HEK293 (cell line): ENCODE results near the gene WRNIP1.

ENCODE experiments used
- CTCF ChIA-PET: fragments of 350-600 bp; formaldehyde crosslinking; extraction: SDS; loops from one replicate; lab custom pipeline; 2021; ENCODE audit warnings: antibody characterized with exemption; lab: Yijun Ruan, JAX
- POLR2A ChIA-PET: fragments of 300-600 bp; formaldehyde crosslinking; extraction: SDS; loops from one replicate; lab custom pipeline; 2020; ENCODE audit warnings: antibody characterized with exemption, inconsistent platforms; lab: Yijun Ruan, JAX
- H3K27ac ChIP-seq: fragments of 200-500 bp; sonication (Bioruptor generic); 2 replicates; pipeline ENCODE4 v1.5.1; 2014; ENCODE audit warnings: low read depth, low read length, control low read depth, inconsistent platforms; ENCODE audit errors: extremely low read depth
- H3K36me3 ChIP-seq, 2 experiments: fragments of 200-500 bp in 1 of 2; sonication (Bioruptor generic) in 1 of 2; 1 replicate in 1 of 2; 2 replicates in 1 of 2; pipeline ENCODE4 v1.5.1; 2014 to 2017; ENCODE audit warnings: inconsistent platforms in 2 of 2, low read length in 2 of 2; ENCODE audit not compliant: control insufficient read depth in 2 of 2, insufficient read depth in 1 of 2
- H3K4me1 ChIP-seq: fragments of 200-500 bp; sonication (Bioruptor generic); 2 replicates; pipeline ENCODE4 v1.5.1; 2014; ENCODE audit warnings: mild to moderate bottlenecking, low read length, inconsistent platforms; ENCODE audit not compliant: control insufficient read depth, insufficient read depth
- H3K4me3 ChIP-seq: 2 replicates; pipeline ENCODE4 v1.5.1; 2011; ENCODE audit warnings: low read depth, mild to moderate bottlenecking, control low read depth, low read length, moderate library complexity
- H3K9me3 ChIP-seq: fragments of 200-500 bp; sonication (Bioruptor generic); 2 replicates; pipeline ENCODE4 v1.5.1; 2014; ENCODE audit warnings: low read depth, low read length, inconsistent platforms; ENCODE audit not compliant: control insufficient read depth, insufficient read depth
- KLF17 ChIP-seq: fragments of 450-650 bp; formaldehyde crosslinking; IDR thresholded peaks from 2 replicates; pipeline ENCODE4 v1.5.1; 2016; ENCODE audit warnings: missing biosample characterization, missing genetic modification characterization
- MEIS1 ChIP-seq: sonication (generic); formaldehyde crosslinking; IDR thresholded peaks from 2 replicates; pipeline ENCODE4 v1.8.1; 2022; ENCODE audit warnings: missing genetic modification reagents, mild to moderate bottlenecking, borderline replicate concordance
- MYNN ChIP-seq: fragments of 450-650 bp; formaldehyde crosslinking; IDR thresholded peaks from 2 replicates; pipeline ENCODE4 v1.5.1; 2016; ENCODE audit warnings: missing biosample characterization, missing genetic modification characterization, borderline replicate concordance
- SCRT1 ChIP-seq: fragments of 450-650 bp; formaldehyde crosslinking; IDR thresholded peaks from 2 replicates; pipeline ENCODE4 v1.5.1; 2016; ENCODE audit warnings: missing biosample characterization, missing genetic modification characterization, borderline replicate concordance
- ZBTB17 ChIP-seq: fragments of 450-650 bp; formaldehyde crosslinking; IDR thresholded peaks from 2 replicates; pipeline ENCODE4 v1.5.1; 2016; ENCODE audit warnings: missing biosample characterization, missing genetic modification characterization
- ZNF223 ChIP-seq: fragments of 450-650 bp; formaldehyde crosslinking; IDR thresholded peaks from 2 replicates; pipeline ENCODE4 v1.5.1; 2016; ENCODE audit warnings: missing biosample characterization, missing genetic modification characterization
- ZNF335 ChIP-seq: fragments of 450-650 bp; formaldehyde crosslinking; conservative IDR thresholded peaks from 2 replicates; pipeline ENCODE4 v1.5.1; 2016; ENCODE audit warnings: missing biosample characterization, missing genetic modification characterization
- ZNF354C ChIP-seq: fragments of 450-650 bp; formaldehyde crosslinking; IDR thresholded peaks from 2 replicates; pipeline ENCODE4 v1.5.1; 2016; ENCODE audit warnings: missing biosample characterization, missing genetic modification characterization, low read depth, borderline replicate concordance
- ZNF366 ChIP-seq: fragments of 450-650 bp; formaldehyde crosslinking; conservative IDR thresholded peaks from 2 replicates; pipeline ENCODE4 v1.5.1; 2016; ENCODE audit warnings: missing biosample characterization, missing genetic modification characterization
- ZNF48 ChIP-seq: fragments of 450-650 bp; formaldehyde crosslinking; IDR thresholded peaks from 2 replicates; pipeline ENCODE4 v1.5.1; 2016; ENCODE audit warnings: missing biosample characterization, missing genetic modification characterization
- ZNF571 ChIP-seq: fragments of 450-650 bp; formaldehyde crosslinking; IDR thresholded peaks from 2 replicates; pipeline ENCODE4 v1.5.0; 2017; ENCODE audit warnings: missing biosample characterization, missing genetic modification characterization
- ZNF654 ChIP-seq: fragments of 450-650 bp; formaldehyde crosslinking; IDR thresholded peaks from 2 replicates; pipeline ENCODE4 v1.5.1; 2016; ENCODE audit warnings: low read depth, missing biosample characterization, missing genetic modification characterization
- ZNF707 ChIP-seq: fragments of 450-650 bp; formaldehyde crosslinking; IDR thresholded peaks from 2 replicates; pipeline ENCODE4 v1.5.1; 2016; ENCODE audit warnings: missing biosample characterization, missing genetic modification characterization
- ZNF791 ChIP-seq: fragments of 450-650 bp; formaldehyde crosslinking; IDR thresholded peaks from 2 replicates; pipeline ENCODE4 v1.5.1; 2016; ENCODE audit warnings: missing biosample characterization, missing genetic modification characterization
- ZSCAN23 ChIP-seq: fragments of 450-650 bp; formaldehyde crosslinking; IDR thresholded peaks from 2 replicates; pipeline ENCODE4 v1.5.1; 2016; ENCODE audit warnings: missing biosample characterization, missing genetic modification characterization
- TF ChIP-seq, protein P1 (sequence below): fragments of 450-650 bp; formaldehyde crosslinking; conservative IDR thresholded peaks from 2 replicates; pipeline ENCODE4 v1.5.1; 2016; ENCODE audit warnings: low read depth, missing biosample characterization, missing genetic modification characterization
- TF ChIP-seq, protein P2 (sequence below): fragments of 450-650 bp; formaldehyde crosslinking; IDR thresholded peaks from 2 replicates; pipeline ENCODE4 v1.5.1; 2016; ENCODE audit warnings: missing biosample characterization, missing genetic modification characterization
- TF ChIP-seq, protein P3 (sequence below): fragments of 450-650 bp; formaldehyde crosslinking; conservative IDR thresholded peaks from 2 replicates; pipeline ENCODE4 v1.5.1; 2016; ENCODE audit warnings: low read depth, missing biosample characterization, missing genetic modification characterization
- TF ChIP-seq, protein P4 (sequence below): fragments of 450-650 bp; formaldehyde crosslinking; IDR thresholded peaks from 2 replicates; pipeline ENCODE4 v1.5.1; 2017; ENCODE audit warnings: missing biosample characterization, missing genetic modification characterization

The WRNIP1 gene

DNA sequence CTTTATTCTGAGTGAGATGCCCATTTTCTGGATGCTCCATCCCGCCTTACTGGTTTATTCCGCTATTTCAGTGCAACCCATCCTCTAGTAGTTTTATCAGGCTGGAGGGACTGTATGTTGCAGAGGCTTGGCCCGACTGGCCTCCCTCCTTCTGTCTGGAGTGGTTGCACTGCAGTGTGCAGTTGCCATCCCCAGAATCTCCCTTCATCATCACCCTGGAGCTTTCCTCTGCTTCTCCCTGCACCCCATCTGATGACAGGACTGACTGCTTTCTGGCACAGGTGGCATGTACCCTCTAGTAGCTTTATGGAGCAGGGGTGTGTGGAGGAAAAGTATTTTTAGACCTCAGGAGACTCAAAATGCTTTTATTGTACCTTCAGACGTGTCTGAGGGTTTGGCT, 21.1 kb downstream of the WRNIP1 start:
- no peaks in the 10 kb centered on the region for H3K4me1 ChIP-seq
- no peak overlapping the region for H3K4me3 ChIP-seq
- H3K27ac ChIP-seq = no peak overlapping the region
- no peak for TF ChIP-seq ZNF366 (tag by site-specific recombination)
- no peak for TF ChIP-seq SCRT1
- TF ChIP-seq MYNN (tag by site-specific recombination) = no peak
- TF ChIP-seq ZNF707 = no peak
- no peak for TF ChIP-seq MEIS1 (CRISPR knock-in tag)
- TF ChIP-seq, all 188 proteins: peak for 0
- Histone ChIP-seq H3K9me3 (no peaks in the 10 kb centered on the region), H3K36me3 (peaks cover 0 to 55% of the 10 kb centered on the region in 2 experiments; a peak in 1 of 3 replicates)
- ChIA-PET CTCF (interaction anchor here (0.7 kb wide), 1 partner anchor 1820 kb away, joined by 3 read pairs; no protein-coding TSS in a partner anchor), POLR2A (no interaction called here)

DNA sequence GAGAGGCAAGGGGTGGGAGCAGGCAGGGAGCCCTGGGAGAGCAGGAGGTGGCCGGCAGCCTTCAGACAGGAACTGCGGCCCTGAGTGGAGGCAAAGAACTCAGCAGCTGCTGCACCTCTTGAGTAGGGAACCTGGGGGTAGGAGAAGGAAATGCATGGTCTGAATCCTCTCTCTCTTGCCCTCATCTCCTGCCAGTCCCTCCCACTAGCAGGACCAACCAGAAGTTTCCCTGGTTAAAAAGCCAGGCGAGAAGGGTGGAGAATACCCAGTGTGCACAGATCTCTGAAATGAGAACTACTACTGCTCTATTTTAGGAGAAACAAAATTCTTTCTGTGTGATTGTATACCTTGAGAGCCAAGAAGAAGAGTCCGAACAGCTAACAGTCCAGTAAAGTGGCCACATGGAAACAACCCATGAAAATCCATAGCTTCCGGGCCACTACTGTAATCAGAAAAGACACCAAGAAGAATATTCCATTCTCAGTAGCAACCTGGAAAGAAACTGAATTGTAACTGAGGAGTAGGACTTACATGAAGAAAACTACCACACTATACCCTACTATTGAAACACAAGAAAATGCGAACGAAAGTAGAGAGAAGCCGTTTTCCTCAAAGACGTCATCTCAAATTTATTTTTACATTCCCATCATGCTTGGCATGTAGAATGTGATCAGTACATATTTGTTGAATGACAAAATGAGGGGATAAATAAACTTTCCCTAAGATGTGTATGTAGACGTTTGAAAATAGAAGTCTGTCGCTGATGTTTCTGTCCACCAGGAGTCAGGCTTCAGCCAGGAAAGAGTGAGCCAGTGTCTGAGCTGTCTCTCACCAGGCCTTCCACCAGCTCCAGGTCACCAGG, 25.6 kb downstream of the WRNIP1 start:
- Histone ChIP-seq H3K4me1 (no peaks in the 10 kb centered on the region), H3K4me3 (no peak overlapping the region), H3K27ac (no peak overlapping the region), H3K9me3 (no peaks in the 10 kb centered on the region), H3K36me3 (peaks cover 0 to 16% of the 10 kb centered on the region in 2 experiments; a peak in 1 of 3 replicates)
- ChIA-PET POLR2A (interaction anchor here (0.7 to 1.1 kb wide), 7 partner anchors 13 to 261 kb away, joined by 3 to 15 read pairs (median 3); partner anchors contain the start of gene SERPINB1), CTCF (interaction anchor here (0.6 to 5.1 kb wide), 54 partner anchors 9 to 1195 kb away, joined by 3 to 118 read pairs (median 5); partner anchors contain the start of genes MYLK4 and SERPINB1)
- TF ChIP-seq, protein P1, sequence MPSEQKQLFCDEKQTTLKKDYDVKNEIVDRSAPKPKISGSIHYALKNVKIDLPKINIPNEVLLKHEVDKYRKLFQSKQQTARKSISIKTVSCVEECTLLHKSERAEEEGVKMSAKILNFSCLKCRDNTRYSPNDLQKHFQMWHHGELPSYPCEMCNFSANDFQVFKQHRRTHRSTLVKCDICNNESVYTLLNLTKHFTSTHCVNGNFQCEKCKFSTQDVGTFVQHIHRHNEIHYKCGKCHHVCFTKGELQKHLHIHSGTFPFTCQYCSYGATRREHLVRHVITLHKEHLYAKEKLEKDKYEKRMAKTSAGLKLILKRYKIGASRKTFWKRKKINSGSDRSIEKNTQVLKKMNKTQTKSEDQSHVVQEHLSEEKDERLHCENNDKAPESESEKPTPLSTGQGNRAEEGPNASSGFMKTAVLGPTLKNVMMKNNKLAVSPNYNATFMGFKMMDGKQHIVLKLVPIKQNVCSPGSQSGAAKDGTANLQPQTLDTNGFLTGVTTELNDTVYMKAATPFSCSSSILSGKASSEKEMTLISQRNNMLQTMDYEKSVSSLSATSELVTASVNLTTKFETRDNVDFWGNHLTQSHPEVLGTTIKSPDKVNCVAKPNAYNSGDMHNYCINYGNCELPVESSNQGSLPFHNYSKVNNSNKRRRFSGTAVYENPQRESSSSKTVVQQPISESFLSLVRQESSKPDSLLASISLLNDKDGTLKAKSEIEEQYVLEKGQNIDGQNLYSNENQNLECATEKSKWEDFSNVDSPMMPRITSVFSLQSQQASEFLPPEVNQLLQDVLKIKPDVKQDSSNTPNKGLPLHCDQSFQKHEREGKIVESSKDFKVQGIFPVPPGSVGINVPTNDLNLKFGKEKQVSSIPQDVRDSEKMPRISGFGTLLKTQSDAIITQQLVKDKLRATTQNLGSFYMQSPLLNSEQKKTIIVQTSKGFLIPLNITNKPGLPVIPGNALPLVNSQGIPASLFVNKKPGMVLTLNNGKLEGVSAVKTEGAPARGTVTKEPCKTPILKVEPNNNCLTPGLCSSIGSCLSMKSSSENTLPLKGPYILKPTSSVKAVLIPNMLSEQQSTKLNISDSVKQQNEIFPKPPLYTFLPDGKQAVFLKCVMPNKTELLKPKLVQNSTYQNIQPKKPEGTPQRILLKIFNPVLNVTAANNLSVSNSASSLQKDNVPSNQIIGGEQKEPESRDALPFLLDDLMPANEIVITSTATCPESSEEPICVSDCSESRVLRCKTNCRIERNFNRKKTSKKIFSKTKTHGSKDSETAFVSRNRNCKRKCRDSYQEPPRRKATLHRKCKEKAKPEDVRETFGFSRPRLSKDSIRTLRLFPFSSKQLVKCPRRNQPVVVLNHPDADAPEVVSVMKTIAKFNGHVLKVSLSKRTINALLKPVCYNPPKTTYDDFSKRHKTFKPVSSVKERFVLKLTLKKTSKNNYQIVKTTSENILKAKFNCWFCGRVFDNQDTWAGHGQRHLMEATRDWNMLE (tag by site-specific recombination) = no peak
- no peak for TF ChIP-seq KLF17 (tag by site-specific recombination)
- no peak for TF ChIP-seq ZNF48 (tag by site-specific recombination)
- no peak for TF ChIP-seq ZNF354C (tag by site-specific recombination)
- TF ChIP-seq, protein P2, sequence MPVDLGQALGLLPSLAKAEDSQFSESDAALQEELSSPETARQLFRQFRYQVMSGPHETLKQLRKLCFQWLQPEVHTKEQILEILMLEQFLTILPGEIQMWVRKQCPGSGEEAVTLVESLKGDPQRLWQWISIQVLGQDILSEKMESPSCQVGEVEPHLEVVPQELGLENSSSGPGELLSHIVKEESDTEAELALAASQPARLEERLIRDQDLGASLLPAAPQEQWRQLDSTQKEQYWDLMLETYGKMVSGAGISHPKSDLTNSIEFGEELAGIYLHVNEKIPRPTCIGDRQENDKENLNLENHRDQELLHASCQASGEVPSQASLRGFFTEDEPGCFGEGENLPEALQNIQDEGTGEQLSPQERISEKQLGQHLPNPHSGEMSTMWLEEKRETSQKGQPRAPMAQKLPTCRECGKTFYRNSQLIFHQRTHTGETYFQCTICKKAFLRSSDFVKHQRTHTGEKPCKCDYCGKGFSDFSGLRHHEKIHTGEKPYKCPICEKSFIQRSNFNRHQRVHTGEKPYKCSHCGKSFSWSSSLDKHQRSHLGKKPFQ (tag by site-specific recombination) = no peak
- TF ChIP-seq ZNF335 (tag by site-specific recombination) = no peak
- peak; percentile 90 for TF ChIP-seq ZNF654
- TF ChIP-seq ZNF366 (tag by site-specific recombination) = peak; percentile 48; the same call in 1 of the 2 replicates
- TF ChIP-seq ZNF223 (tag by site-specific recombination) = no peak
- TF ChIP-seq ZSCAN23 (tag by site-specific recombination) = no peak
- TF ChIP-seq, protein P3, sequence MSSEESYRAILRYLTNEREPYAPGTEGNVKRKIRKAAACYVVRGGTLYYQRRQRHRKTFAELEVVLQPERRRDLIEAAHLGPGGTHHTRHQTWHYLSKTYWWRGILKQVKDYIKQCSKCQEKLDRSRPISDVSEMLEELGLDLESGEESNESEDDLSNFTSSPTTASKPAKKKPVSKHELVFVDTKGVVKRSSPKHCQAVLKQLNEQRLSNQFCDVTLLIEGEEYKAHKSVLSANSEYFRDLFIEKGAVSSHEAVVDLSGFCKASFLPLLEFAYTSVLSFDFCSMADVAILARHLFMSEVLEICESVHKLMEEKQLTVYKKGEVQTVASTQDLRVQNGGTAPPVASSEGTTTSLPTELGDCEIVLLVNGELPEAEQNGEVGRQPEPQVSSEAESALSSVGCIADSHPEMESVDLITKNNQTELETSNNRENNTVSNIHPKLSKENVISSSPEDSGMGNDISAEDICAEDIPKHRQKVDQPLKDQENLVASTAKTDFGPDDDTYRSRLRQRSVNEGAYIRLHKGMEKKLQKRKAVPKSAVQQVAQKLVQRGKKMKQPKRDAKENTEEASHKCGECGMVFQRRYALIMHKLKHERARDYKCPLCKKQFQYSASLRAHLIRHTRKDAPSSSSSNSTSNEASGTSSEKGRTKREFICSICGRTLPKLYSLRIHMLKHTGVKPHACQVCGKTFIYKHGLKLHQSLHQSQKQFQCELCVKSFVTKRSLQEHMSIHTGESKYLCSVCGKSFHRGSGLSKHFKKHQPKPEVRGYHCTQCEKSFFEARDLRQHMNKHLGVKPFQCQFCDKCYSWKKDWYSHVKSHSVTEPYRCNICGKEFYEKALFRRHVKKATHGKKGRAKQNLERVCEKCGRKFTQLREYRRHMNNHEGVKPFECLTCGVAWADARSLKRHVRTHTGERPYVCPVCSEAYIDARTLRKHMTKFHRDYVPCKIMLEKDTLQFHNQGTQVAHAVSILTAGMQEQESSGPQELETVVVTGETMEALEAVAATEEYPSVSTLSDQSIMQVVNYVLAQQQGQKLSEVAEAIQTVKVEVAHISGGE (tag by site-specific recombination) = no peak
- TF ChIP-seq ZNF791 (tag by site-specific recombination) = no peak
- TF ChIP-seq ZBTB17 (tag by site-specific recombination) = peak; percentile 40; the same call in 1 of the 2 replicates
- TF ChIP-seq, protein P4, sequence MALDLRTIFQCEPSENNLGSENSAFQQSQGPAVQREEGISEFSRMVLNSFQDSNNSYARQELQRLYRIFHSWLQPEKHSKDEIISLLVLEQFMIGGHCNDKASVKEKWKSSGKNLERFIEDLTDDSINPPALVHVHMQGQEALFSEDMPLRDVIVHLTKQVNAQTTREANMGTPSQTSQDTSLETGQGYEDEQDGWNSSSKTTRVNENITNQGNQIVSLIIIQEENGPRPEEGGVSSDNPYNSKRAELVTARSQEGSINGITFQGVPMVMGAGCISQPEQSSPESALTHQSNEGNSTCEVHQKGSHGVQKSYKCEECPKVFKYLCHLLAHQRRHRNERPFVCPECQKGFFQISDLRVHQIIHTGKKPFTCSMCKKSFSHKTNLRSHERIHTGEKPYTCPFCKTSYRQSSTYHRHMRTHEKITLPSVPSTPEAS (tag by site-specific recombination) = no peak
- TF ChIP-seq ZNF571 (tag by site-specific recombination) = no peak
